Loucy (cell line): ENCODE measurements around the gene C8B.

Experiments
- H2AFZ ChIP-seq: fragments of 200-600 bp; sonication (generic); 2 replicates; pipeline ENCODE4 v1.6.0; 2016; ENCODE audit warnings: antibody characterized with exemption, mild to moderate bottlenecking, low read length, moderate library complexity
- H3F3A ChIP-seq: fragments of 200-600 bp; 2 replicates; pipeline ENCODE4 v1.6.0; 2016; ENCODE audit warnings: antibody characterized with exemption, low read depth, mild to moderate bottlenecking
- H3K27me3 ChIP-seq: fragments of 200-600 bp; sonication (generic); 2 replicates; pipeline ENCODE4 v1.6.1; 2014; ENCODE audit warnings: low read length, mild to moderate bottlenecking; ENCODE audit not compliant: insufficient read depth, poor library complexity, severe bottlenecking
- H3K36me3 ChIP-seq: fragments of 200-600 bp; sonication (generic); 2 replicates; pipeline ENCODE4 v1.6.1; 2016; ENCODE audit warnings: low read length; ENCODE audit not compliant: insufficient read depth
- H3K4me1 ChIP-seq: fragments of 200-600 bp; sonication (generic); 2 replicates; pipeline ENCODE4 v1.5.1; 2014; ENCODE audit warnings: low read length, mild to moderate bottlenecking; ENCODE audit not compliant: insufficient read depth, poor library complexity, severe bottlenecking
- H3K4me2 ChIP-seq: fragments of 200-600 bp; sonication (generic); 2 replicates; pipeline ENCODE4 v1.6.0; 2014; ENCODE audit warnings: antibody characterized with exemption, low read length, low read depth, mild to moderate bottlenecking; ENCODE audit not compliant: poor library complexity, severe bottlenecking
- H3K4me3 ChIP-seq: fragments of 200-600 bp; sonication (generic); 2 replicates; pipeline ENCODE4 v1.5.1; 2014; ENCODE audit warnings: low read length, mild to moderate bottlenecking, mixed read lengths; ENCODE audit not compliant: poor library complexity, severe bottlenecking
- H3K79me2 ChIP-seq: fragments of 200-600 bp; sonication (generic); 2 replicates; pipeline ENCODE4 v1.6.1; 2014; ENCODE audit warnings: low read length; ENCODE audit not compliant: insufficient read depth
- H3K9ac ChIP-seq: fragments of 200-600 bp; sonication (generic); 2 replicates; pipeline ENCODE4 v1.6.0; 2014; ENCODE audit warnings: mild to moderate bottlenecking, low read depth, low read length, moderate library complexity; ENCODE audit not compliant: poor library complexity, severe bottlenecking
- H3K9me2 ChIP-seq: fragments of 200-600 bp; sonication (generic); replicated peaks from 2 replicates; pipeline ENCODE4 v1.6.1; 2016; ENCODE audit warnings: low read depth, low read length, mixed read lengths
- H3K9me3 ChIP-seq: fragments of 200-600 bp; sonication (generic); 2 replicates; pipeline ENCODE4 v1.6.1; 2014; ENCODE audit warnings: mild to moderate bottlenecking, antibody characterized with exemption, low read length, low read depth; ENCODE audit not compliant: insufficient read depth
- H4K20me1 ChIP-seq: fragments of 200-600 bp; sonication (generic); 2 replicates; pipeline ENCODE4 v1.6.0; 2014; ENCODE audit warnings: antibody characterized with exemption, low read length, mild to moderate bottlenecking; ENCODE audit not compliant: insufficient read depth, poor library complexity, severe bottlenecking
- CTCF ChIP-seq: fragments of 200-600 bp; sonication (generic); conservative IDR thresholded peaks from 2 replicates; pipeline ENCODE4 v1.5.1; 2014; ENCODE audit warnings: mild to moderate bottlenecking, antibody characterized with exemption, low read length
- EZH2phosphoT487 ChIP-seq: fragments of 200-600 bp; IDR thresholded peaks from 2 replicates; pipeline ENCODE4 v1.6.1; 2018; ENCODE audit warnings: antibody characterized with exemption, mild to moderate bottlenecking, moderate library complexity, borderline replicate concordance

C8B gene

GRCh38 chr1:56908619-56909221 lies 57.1 kb downstream of the C8B start:
- Histone ChIP-seq H3F3A (no peaks in the 10 kb centered on the region), H3K9me3 (no peaks in the 10 kb centered on the region), H3K27me3 (no peaks in the 10 kb centered on the region), H3K9me2 (no peaks in the 10 kb centered on the region), H3K4me1 (peaks cover 5% of the 10 kb centered on the region), H4K20me1 (no peaks in the 10 kb centered on the region), H3K79me2 (no peaks in the 10 kb centered on the region), H3K4me2 (no peak overlapping the region), H3K9ac (no peak overlapping the region), H3K36me3 (no peaks in the 10 kb centered on the region), H3K4me3 (no peak overlapping the region), H2AFZ (no peak overlapping the region)
- TF ChIP-seq EZH2phosphoT487, result no peak
- TF ChIP-seq CTCF, result no peak

DNA sequence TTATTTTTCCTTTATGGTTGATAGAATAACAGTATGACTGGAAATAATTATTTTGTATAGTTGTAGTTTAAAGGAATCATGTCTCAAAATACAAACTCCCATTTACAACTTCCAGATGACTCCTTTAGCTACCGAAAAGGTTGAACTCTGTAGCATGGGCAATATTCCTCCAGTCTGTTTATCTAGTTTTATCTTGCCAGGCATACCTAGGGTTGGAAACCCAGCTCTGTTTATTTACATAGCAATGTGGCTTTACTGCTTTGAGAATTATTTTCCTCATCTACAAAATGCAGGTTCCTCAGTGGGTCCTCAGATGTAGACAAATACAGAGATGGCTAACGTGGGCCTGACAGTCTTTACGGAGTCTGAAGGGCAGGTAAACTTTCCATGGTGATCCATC lies 60.1 kb downstream of the C8B start:
- Histone ChIP-seq H3K9ac (no peak overlapping the region), H3K4me2 (no peak overlapping the region), H3K9me2 (no peaks in the 10 kb centered on the region), H3K9me3 (no peaks in the 10 kb centered on the region), H3F3A (no peaks in the 10 kb centered on the region), H4K20me1 (no peaks in the 10 kb centered on the region), H3K4me1 (peaks cover 5% of the 10 kb centered on the region), H3K36me3 (no peaks in the 10 kb centered on the region), H3K27me3 (no peaks in the 10 kb centered on the region), H3K79me2 (no peaks in the 10 kb centered on the region), H2AFZ (no peak overlapping the region), H3K4me3 (no peak overlapping the region)
- TF ChIP-seq EZH2phosphoT487, result no peak
- no peak for TF ChIP-seq CTCF

DNA sequence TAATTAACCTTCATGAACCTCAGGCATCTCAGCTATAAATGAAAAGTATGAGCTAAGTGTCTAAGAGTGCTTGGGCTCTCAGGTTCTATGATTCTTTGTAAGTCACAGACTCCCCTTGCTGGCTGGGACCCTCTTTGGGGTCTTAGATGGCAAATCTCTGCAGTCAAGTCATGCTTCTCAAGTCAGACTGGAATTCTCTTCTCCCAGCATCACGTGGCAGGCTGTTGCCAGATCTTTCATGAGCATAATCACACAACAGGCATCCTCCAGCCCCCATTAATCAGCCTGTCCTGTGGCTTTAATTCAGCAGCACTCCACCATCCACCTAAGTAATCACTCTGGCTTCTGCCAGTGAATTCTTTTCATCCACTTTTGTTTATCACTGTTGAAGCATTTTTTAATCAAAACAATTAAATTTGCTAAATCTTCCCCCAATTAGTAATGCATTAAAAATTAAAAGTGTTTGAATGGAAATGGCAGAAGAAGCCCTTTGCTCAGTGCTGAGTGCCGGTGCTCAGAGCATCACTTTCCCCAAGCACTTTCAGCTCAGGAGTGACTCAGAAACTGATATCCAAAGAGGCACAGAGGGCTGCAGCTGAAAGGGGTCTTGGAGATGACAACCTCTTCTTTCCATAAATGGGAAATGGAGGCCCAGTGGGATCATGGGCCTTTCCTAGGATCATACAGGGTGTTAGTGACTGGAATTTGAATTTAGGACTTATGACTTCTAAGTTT lies 61.0 kb downstream of the C8B start:
- H3K4me1 ChIP-seq, result peaks cover 5% of the 10 kb centered on the region
- no peaks in the 10 kb centered on the region for H3K9me2 ChIP-seq
- no peaks in the 10 kb centered on the region for H4K20me1 ChIP-seq
- no peaks in the 10 kb centered on the region for H3K79me2 ChIP-seq
- H3K9me3 ChIP-seq, result no peaks in the 10 kb centered on the region
- H2AFZ ChIP-seq, result no peak overlapping the region
- no peaks in the 10 kb centered on the region for H3F3A ChIP-seq
- no peak overlapping the region for H3K9ac ChIP-seq
- no peak overlapping the region for H3K4me3 ChIP-seq
- no peak overlapping the region for H3K4me2 ChIP-seq
- TF ChIP-seq CTCF (no peak), EZH2phosphoT487 (no peak)
- H3K27me3 ChIP-seq, result no peaks in the 10 kb centered on the region
- H3K36me3 ChIP-seq, result no peaks in the 10 kb centered on the region
